Measurements from ENCODE around the gene LRRC7.

DNA sequence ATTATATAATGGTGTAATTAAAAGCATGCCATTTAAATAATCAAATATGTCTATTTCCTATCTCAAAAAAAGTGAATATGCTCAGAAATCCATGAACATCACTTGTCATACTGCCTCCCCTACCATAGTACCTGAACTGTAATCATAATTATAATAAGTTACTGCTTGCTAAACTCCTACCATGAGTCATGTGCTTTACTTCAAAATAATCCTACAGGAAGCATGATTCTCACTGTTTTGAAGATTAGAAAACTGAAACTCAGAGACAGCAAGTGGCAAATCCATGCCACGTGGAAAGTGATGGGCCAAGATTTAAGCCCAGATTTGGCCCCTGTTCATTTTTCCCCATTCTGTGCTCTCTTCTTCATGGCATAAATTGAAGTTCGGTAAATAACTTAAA lies 5.2 kb downstream of the LRRC7 start:
- TF ChIP-seq, protein P1, sequence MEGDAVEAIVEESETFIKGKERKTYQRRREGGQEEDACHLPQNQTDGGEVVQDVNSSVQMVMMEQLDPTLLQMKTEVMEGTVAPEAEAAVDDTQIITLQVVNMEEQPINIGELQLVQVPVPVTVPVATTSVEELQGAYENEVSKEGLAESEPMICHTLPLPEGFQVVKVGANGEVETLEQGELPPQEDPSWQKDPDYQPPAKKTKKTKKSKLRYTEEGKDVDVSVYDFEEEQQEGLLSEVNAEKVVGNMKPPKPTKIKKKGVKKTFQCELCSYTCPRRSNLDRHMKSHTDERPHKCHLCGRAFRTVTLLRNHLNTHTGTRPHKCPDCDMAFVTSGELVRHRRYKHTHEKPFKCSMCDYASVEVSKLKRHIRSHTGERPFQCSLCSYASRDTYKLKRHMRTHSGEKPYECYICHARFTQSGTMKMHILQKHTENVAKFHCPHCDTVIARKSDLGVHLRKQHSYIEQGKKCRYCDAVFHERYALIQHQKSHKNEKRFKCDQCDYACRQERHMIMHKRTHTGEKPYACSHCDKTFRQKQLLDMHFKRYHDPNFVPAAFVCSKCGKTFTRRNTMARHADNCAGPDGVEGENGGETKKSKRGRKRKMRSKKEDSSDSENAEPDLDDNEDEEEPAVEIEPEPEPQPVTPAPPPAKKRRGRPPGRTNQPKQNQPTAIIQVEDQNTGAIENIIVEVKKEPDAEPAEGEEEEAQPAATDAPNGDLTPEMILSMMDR (IDR thresholded peaks at IDR 0.05 in 4 of 5, conservative IDR thresholded peaks at IDR 0.05 in 1 of 5): no peak
- TF ChIP-seq POLR2A (IDR thresholded peaks at IDR 0.05): no peak

Measured in gastrocnemius medialis (tissue), 4 donors.